ENCODE results near the gene CHSY3.

DNA sequence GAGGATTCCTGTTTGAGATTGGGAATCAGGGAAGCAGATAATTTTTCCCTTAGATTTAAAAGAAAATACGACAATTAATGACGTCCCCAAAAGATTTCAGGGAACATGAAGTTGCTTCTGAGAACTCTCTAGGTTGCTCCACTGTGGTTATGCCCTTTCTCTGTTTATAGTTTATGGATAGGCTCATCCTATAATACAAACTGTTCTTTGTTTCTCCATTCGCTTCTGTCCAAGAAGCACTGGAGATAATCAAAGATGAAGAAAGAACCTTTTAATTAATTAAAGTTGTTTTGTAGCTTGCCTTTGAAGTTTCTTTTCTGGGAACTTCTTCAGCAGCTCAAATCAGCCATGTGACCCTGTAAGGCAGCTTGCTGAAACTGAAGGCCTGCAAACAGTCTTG is 87.5 kb downstream of the CHSY3 start:
- no peak for TF ChIP-seq EZH2 (IDR thresholded peaks at IDR 0.05; ENCODE audit: insufficient read depth, low read length)
- TF ChIP-seq, protein P1, sequence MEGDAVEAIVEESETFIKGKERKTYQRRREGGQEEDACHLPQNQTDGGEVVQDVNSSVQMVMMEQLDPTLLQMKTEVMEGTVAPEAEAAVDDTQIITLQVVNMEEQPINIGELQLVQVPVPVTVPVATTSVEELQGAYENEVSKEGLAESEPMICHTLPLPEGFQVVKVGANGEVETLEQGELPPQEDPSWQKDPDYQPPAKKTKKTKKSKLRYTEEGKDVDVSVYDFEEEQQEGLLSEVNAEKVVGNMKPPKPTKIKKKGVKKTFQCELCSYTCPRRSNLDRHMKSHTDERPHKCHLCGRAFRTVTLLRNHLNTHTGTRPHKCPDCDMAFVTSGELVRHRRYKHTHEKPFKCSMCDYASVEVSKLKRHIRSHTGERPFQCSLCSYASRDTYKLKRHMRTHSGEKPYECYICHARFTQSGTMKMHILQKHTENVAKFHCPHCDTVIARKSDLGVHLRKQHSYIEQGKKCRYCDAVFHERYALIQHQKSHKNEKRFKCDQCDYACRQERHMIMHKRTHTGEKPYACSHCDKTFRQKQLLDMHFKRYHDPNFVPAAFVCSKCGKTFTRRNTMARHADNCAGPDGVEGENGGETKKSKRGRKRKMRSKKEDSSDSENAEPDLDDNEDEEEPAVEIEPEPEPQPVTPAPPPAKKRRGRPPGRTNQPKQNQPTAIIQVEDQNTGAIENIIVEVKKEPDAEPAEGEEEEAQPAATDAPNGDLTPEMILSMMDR (IDR thresholded peaks at IDR 0.05; ENCODE audit: insufficient read depth, low read depth, low read length), result no peak
